Upper lobe of left lung (tissue), 4 donors: ENCODE data around the gene TRIP6.

Experiments
- CTCF ChIP-seq, 6 experiments: fragments of 450-650 bp in 4 of 6; fragments of 200-600 bp in 2 of 6; sonication (generic) in 2 of 6; IDR thresholded peaks; one replicate each; pipeline ENCODE4 v1.5.1; 2016 to 2019; ENCODE audit warnings: antibody characterized with exemption in 6 of 6
- POLR2A ChIP-seq, 4 donors: fragments of 450-650 bp; IDR thresholded peaks; one replicate each; pipeline ENCODE4 v1.5.1; 2016 to 2017; ENCODE audit warnings: antibody characterized with exemption in 4 of 4, mild to moderate bottlenecking in 2 of 4
- POLR2AphosphoS5 ChIP-seq, 2 donors: sonication (generic); formaldehyde crosslinking; IDR thresholded peaks; one replicate each; pipeline ENCODE4 v1.5.1; 2017; ENCODE audit warnings: antibody characterized with exemption in 2 of 2

- TF ChIP-seq POLR2AphosphoS5 (IDR thresholded peaks at IDR 0.05) (no peak), POLR2A (IDR thresholded peaks at IDR 0.05) (no peak), CTCF (IDR thresholded peaks at IDR 0.05) (no peak)
These were observed 44.3 kb downstream of the TRIP6 start for GRCh38 chr7:100911484-100911883.
